ACHN (cell line): ENCODE data around the gene MZF1.
A peak's percentile ranks its signal among the peaks of the same experiment; 100 is the strongest.
"Not testable (repeated sequence)": the region's sequence is repeated elsewhere in the genome, so short reads cannot be mapped to it uniquely, and the experiment has no call there.

Source experiments
- DNase-seq: peaks from one replicate; pipeline ENCODE4 v3.0.0-alpha.2; 2015
- in situ Hi-C: cut with HindIII; loops from 2 replicates; pipeline ENCODE4 v1.10.0; 2017; ENCODE audit warnings: low sequenced_read_pairs, low pct_ligation_motif_present, low pct_unique_long_range_greater_than_20kb

MZF1 gene

GRCh38 chr19:58545286-58546018 lies 27.7 kb downstream of the MZF1 start:
- no peak for DNase-seq
- in situ Hi-C loops: no loop called here

GRCh38 chr19:58544591-58545285 lies 28.4 kb downstream of the MZF1 start:
- DNase-seq: peak; percentile 52
- in situ Hi-C loops: no loop called here

GRCh38 chr19:58543826-58544590 lies 29.1 kb downstream of the MZF1 start, which contains the start of gene TRIM28:
Gene TRIM28 (plus strand): TSS chr19:58544064. CDS start chr19:58544758, 694 bp downstream.
- DNase-seq: peak; percentile 96
- in situ Hi-C loops: no loop called here

GRCh38 chr19:58542641-58543372 lies 30.3 kb downstream of the MZF1 start:
- DNase-seq, in situ Hi-C loops: not testable (repeated sequence)

- in situ Hi-C loops, DNase-seq: not testable (repeated sequence)
Observed at GRCh38 chr19:58539169-58539559, 34.0 kb downstream of the MZF1 start.

- no peak for DNase-seq
- in situ Hi-C loops: no loop called here
Observed at GRCh38 chr19:58538257-58539168, 34.6 kb downstream of the MZF1 start.

- in situ Hi-C loops: no loop called here
- DNase-seq: no peak
Observed at GRCh38 chr19:58536852-58537798, 36.0 kb downstream of the MZF1 start.

- in situ Hi-C loops: no loop called here
- DNase-seq: no peak
Observed at GRCh38 chr19:58535857-58536256, 37.3 kb downstream of the MZF1 start.

GRCh38 chr19:58531034-58531840 lies 41.9 kb downstream of the MZF1 start:
- in situ Hi-C loops: no loop called here

GRCh38 chr19:58529405-58529804 lies 43.7 kb downstream of the MZF1 start:
- in situ Hi-C loops: no loop called here
- no peak for DNase-seq

More at GRCh38 chr19:58531034-58531840, 41.9 kb downstream of the MZF1 start:
- DNase-seq: no peak

- in situ Hi-C loops: no loop called here
Observed at GRCh38 chr19:58522709-58523108, 50.4 kb downstream of the MZF1 start.

GRCh38 chr19:58521651-58522050 lies 51.5 kb downstream of the MZF1 start:
- in situ Hi-C loops: no loop called here
- no peak for DNase-seq

More at GRCh38 chr19:58522709-58523108, 50.4 kb downstream of the MZF1 start:
- no peak for DNase-seq

GRCh38 chr19:58520257-58520599 lies 52.9 kb downstream of the MZF1 start:
- DNase-seq: no peak
- in situ Hi-C loops: no loop called here

- DNase-seq: peak; percentile 95
Observed at GRCh38 chr19:58519355-58520256, 53.5 kb downstream of the MZF1 start, which contains the start of gene ZBTB45. Gene ZBTB45 (minus strand): TSS chr19:58519810. CDS start chr19:58517673, 2,137 bp downstream.

GRCh38 chr19:58519087-58519354 lies 54.1 kb downstream of the MZF1 start:
- peak; percentile 76 for DNase-seq
- in situ Hi-C loops: no loop called here

More at GRCh38 chr19:58519355-58520256, 53.5 kb downstream of the MZF1 start, which contains the start of gene ZBTB45:
- in situ Hi-C loops: no loop called here
